Testis (tissue), 2 donors: Measurements from ENCODE around the gene CREG2.

ENCODE experiments used
- POLR2A ChIP-seq: fragments of 450-650 bp; IDR thresholded peaks from one replicate; pipeline ENCODE4 v1.6.1; 2017; ENCODE audit warnings: antibody characterized with exemption, mild to moderate bottlenecking, moderate library complexity
- TF ChIP-seq, protein P1 (sequence below), 3 experiments: fragments of 450-650 bp in 2 of 3; fragments of 200-600 bp in 1 of 3; sonication (generic) in 1 of 3; IDR thresholded peaks; one replicate each; pipeline ENCODE4 v1.5.1; 2016 to 2019; ENCODE audit warnings: antibody characterized with exemption in 3 of 3, mild to moderate bottlenecking in 2 of 3, moderate library complexity in 1 of 3

DNA sequence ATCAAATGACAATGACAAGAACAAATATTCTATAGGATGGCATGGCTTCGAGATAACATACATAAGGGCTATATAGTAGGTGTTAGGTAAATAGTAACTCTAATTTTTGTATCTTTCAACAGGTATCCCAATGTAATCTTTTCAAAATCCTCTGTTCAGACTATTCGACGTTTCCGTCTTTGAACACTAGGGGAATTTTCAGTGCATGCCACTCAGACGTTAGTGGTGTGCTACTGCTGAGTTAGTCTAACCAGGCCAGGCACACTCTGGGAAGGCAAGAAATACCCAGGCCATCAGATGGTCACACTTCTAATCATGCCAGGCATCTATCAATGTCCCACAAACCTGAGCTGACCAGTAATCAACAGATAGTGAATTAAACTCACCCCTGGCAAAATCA, 14.6 kb upstream of the CREG2 start:
- TF ChIP-seq, protein P1, sequence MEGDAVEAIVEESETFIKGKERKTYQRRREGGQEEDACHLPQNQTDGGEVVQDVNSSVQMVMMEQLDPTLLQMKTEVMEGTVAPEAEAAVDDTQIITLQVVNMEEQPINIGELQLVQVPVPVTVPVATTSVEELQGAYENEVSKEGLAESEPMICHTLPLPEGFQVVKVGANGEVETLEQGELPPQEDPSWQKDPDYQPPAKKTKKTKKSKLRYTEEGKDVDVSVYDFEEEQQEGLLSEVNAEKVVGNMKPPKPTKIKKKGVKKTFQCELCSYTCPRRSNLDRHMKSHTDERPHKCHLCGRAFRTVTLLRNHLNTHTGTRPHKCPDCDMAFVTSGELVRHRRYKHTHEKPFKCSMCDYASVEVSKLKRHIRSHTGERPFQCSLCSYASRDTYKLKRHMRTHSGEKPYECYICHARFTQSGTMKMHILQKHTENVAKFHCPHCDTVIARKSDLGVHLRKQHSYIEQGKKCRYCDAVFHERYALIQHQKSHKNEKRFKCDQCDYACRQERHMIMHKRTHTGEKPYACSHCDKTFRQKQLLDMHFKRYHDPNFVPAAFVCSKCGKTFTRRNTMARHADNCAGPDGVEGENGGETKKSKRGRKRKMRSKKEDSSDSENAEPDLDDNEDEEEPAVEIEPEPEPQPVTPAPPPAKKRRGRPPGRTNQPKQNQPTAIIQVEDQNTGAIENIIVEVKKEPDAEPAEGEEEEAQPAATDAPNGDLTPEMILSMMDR (IDR thresholded peaks at IDR 0.05), result no peak
- no peak for TF ChIP-seq POLR2A
